ENCODE results near the gene SIAH3.

- TF ChIP-seq POLR2AphosphoS5 (IDR thresholded peaks at IDR 0.05) (no peak), EP300 (IDR thresholded peaks at IDR 0.05) (no peak), POLR2A (IDR thresholded peaks at IDR 0.05) (no peak), CTCF (IDR thresholded peaks at IDR 0.05) (no peak)
These were observed 120.1 kb downstream of the SIAH3 start for GRCh38 chr13:45731455-45731854.
